HepG2 (cell line): ENCODE data around the gene ARMH3. TPM values are rescaled to one million over a fixed set of nuclear protein-coding genes. Genes with fewer than 3 reads are reported as not detected.

ENCODE experiments used
- ATAC-seq: fragments of 200-7000 bp; cut with Tn5 transposase; 3 replicates; pipeline ENCODE4 v1.9.1; 2020; ENCODE audit warnings: mild to moderate bottlenecking, moderate library complexity
- BruUV-seq: library from RNA; stranded (reverse); fragments of 400-500 nt; replicated peaks from 2 replicates; lab custom pipeline; 2021; lab: Mats Ljungman, UMichigan
- CTCF ChIA-PET: fragments of 300-600 bp; formaldehyde crosslinking; extraction: SDS; loops from one replicate; lab custom pipeline; 2021; ENCODE audit warnings: low total read pairs, inconsistent platforms, low intra/inter-chr PET ratio; lab: Yijun Ruan, JAX
- POLR2A ChIA-PET: fragments of 350-600 bp; sonication (Branson Sonifier 250); formaldehyde crosslinking; loops from one replicate; lab custom pipeline; 2020; ENCODE audit warnings: antibody characterized with exemption, inconsistent platforms; lab: Yijun Ruan, JAX
- DNase-seq: peaks from one replicate; pipeline ENCODE4 v3.0.0-alpha.2; 2015; ENCODE audit warnings: low spot score
- FAIRE-seq: peaks from 3 replicates; lab custom pipeline; 2011; peaks lifted over from hg19 to GRCh38; lab: Jason Lieb, UNC
- H2AFZ ChIP-seq: one replicate; pipeline ENCODE4 v1.6.1; 2011; ENCODE audit warnings: low read length, inconsistent platforms
- H3K27ac ChIP-seq: fragments of 300-600 bp; 3 replicates; pipeline ENCODE4 v1.8.0; 2011; ENCODE audit warnings: mixed run types, mild to moderate bottlenecking, mixed read lengths, low read length, inconsistent platforms; ENCODE audit not compliant: insufficient read depth; ENCODE audit errors: extremely low read length
- H3K27me3 ChIP-seq, 2 experiments: fragments of 200-600 bp in 1 of 2; 2 replicates in 1 of 2; 3 replicates in 1 of 2; pipeline versions ENCODE4 v1.6.0 to v1.8.0; 2011; ENCODE audit warnings: low read length in 2 of 2, mild to moderate bottlenecking in 2 of 2, moderate library complexity in 2 of 2, inconsistent platforms in 1 of 2; ENCODE audit not compliant: insufficient read depth in 2 of 2, control insufficient read depth in 1 of 2
- H3K36me3 ChIP-seq, 2 experiments: fragments of 200-600 bp in 1 of 2; replicated peaks in 1 of 2; 2 replicates in 1 of 2; 3 replicates in 1 of 2; pipeline versions ENCODE4 v1.5.1 to v1.8.0; 2011; ENCODE audit warnings: low read length in 2 of 2, inconsistent platforms in 1 of 2; ENCODE audit not compliant: insufficient read depth in 2 of 2, control insufficient read depth in 1 of 2
- H3K4me1 ChIP-seq: 2 replicates; pipeline ENCODE4 v1.5.1; 2012; ENCODE audit warnings: low read length, inconsistent platforms; ENCODE audit not compliant: insufficient read depth
- H3K4me2 ChIP-seq: 2 replicates; pipeline ENCODE4 v1.6.0; 2011; ENCODE audit warnings: low read depth, low read length, inconsistent platforms
- H3K4me3 ChIP-seq, 3 experiments: fragments of 200-600 bp in 1 of 3; sonication (generic), shearing (Covaris generic) in 1 of 3; replicated peaks in 1 of 3; 2 replicates each; pipeline ENCODE4 v1.5.1; 2011 to 2016; ENCODE audit warnings: low read length in 3 of 3, inconsistent platforms in 2 of 3, low read depth in 2 of 3, mild to moderate bottlenecking in 2 of 3, control low read depth in 1 of 3, mixed read lengths in 1 of 3; ENCODE audit not compliant: insufficient read depth in 1 of 3
- H3K79me2 ChIP-seq: one replicate; pipeline ENCODE4 v1.6.1; 2011; ENCODE audit warnings: low read length, inconsistent platforms; ENCODE audit not compliant: insufficient read depth
- H3K9ac ChIP-seq: 2 replicates; pipeline ENCODE4 v1.6.0; 2011; ENCODE audit warnings: mild to moderate bottlenecking, low read depth, low read length, inconsistent platforms; ENCODE audit not compliant: insufficient read depth
- H3K9me3 ChIP-seq: 2 replicates; pipeline ENCODE4 v1.5.1; 2012; ENCODE audit warnings: mild to moderate bottlenecking, low read length
- H4K20me1 ChIP-seq: 2 replicates; pipeline ENCODE4 v1.6.0; 2011; ENCODE audit warnings: inconsistent platforms, mild to moderate bottlenecking, low read length, moderate library complexity; ENCODE audit not compliant: insufficient read depth
- ATF3 ChIP-seq: sonication (generic); formaldehyde crosslinking; IDR thresholded peaks from 2 replicates; pipeline ENCODE4 v1.4.0; 2020; ENCODE audit warnings: missing genetic modification reagents
- ATF7 ChIP-seq, 2 experiments: fragments of 450-650 bp in 1 of 2; sonication (generic) in 1 of 2; formaldehyde crosslinking in 1 of 2; IDR thresholded peaks; 2 replicates each; pipeline versions ENCODE4 v1.4.0 to v1.6.1; 2016 to 2020; ENCODE audit warnings: antibody characterized with exemption in 1 of 2, mild to moderate bottlenecking in 1 of 2, missing genetic modification reagents in 1 of 2
- ERF ChIP-seq: IDR thresholded peaks from 2 replicates; pipeline ENCODE4 v1.6.1; 2018; ENCODE audit warnings: missing biosample characterization, missing genetic modification reagents
- FOXP4 ChIP-seq: sonication (generic); formaldehyde crosslinking; IDR thresholded peaks from 2 replicates; pipeline ENCODE4 v1.4.0; 2020; ENCODE audit warnings: missing genetic modification reagents
- GABPB1 ChIP-seq: IDR thresholded peaks from 2 replicates; pipeline ENCODE4 v1.6.1; 2016; ENCODE audit warnings: mild to moderate bottlenecking, missing genetic modification reagents, moderate library complexity, missing compliant biosample characterization
- HMG20B ChIP-seq: conservative IDR thresholded peaks from 2 replicates; pipeline ENCODE4 v1.6.1; 2016; ENCODE audit warnings: missing genetic modification reagents, missing compliant biosample characterization
- HNF1A ChIP-seq, 2 experiments: sonication (generic) in 1 of 2; formaldehyde crosslinking in 1 of 2; IDR thresholded peaks; 2 replicates each; pipeline versions ENCODE4 v1.4.0 to v1.6.1; 2016 to 2020; ENCODE audit warnings: borderline replicate concordance in 1 of 2, low read depth in 1 of 2, mild to moderate bottlenecking in 1 of 2, missing genetic modification reagents in 1 of 2
- KLF13 ChIP-seq: sonication (generic); formaldehyde crosslinking; IDR thresholded peaks from 2 replicates; pipeline ENCODE4 v1.4.0; 2020; ENCODE audit warnings: mild to moderate bottlenecking, missing genetic modification reagents
- NCOR1 ChIP-seq: fragments of 200-600 bp; sonication (generic); IDR thresholded peaks from 2 replicates; pipeline ENCODE4 v1.7.0; 2017; ENCODE audit warnings: antibody characterized with exemption, low read length, borderline replicate concordance
- NFATC3 ChIP-seq: sonication (generic); formaldehyde crosslinking; IDR thresholded peaks from 2 replicates; pipeline ENCODE4 v1.5.1; 2020; ENCODE audit warnings: mild to moderate bottlenecking, missing genetic modification reagents
- NFYC ChIP-seq: IDR thresholded peaks from 2 replicates; pipeline ENCODE4 v1.6.1; 2016; ENCODE audit warnings: missing genetic modification reagents, missing compliant biosample characterization
- ZNF17 ChIP-seq: sonication (generic); formaldehyde crosslinking; IDR thresholded peaks from 2 replicates; pipeline ENCODE4 v1.5.0; 2020; ENCODE audit warnings: mild to moderate bottlenecking, missing genetic modification reagents
- ZNF263 ChIP-seq: sonication (generic); formaldehyde crosslinking; IDR thresholded peaks from 2 replicates; pipeline ENCODE4 v1.4.0; 2020; ENCODE audit warnings: missing genetic modification reagents
- ZNF574 ChIP-seq: sonication (generic); formaldehyde crosslinking; IDR thresholded peaks from 2 replicates; pipeline ENCODE4 v1.4.0; 2020; ENCODE audit warnings: missing genetic modification reagents
- ZNF660 ChIP-seq: sonication (generic); formaldehyde crosslinking; IDR thresholded peaks from 2 replicates; pipeline ENCODE4 v1.5.1; 2020; ENCODE audit warnings: mild to moderate bottlenecking, low read depth, missing genetic modification reagents, borderline replicate concordance
- ZNF777 ChIP-seq: sonication (generic); formaldehyde crosslinking; IDR thresholded peaks from 2 replicates; pipeline ENCODE4 v1.4.0; 2020; ENCODE audit warnings: missing genetic modification reagents
- WGBS: methylation state at CpG from one replicate; pipeline ENCODE4 v1.1.6; 2017; ENCODE audit warnings: low lambda C conversion rate; 5-methylcytosine and 5-hydroxymethylcytosine counted together
- in situ Hi-C: cut with HindIII; loops from 2 replicates; pipeline ENCODE4 v1.10.0; 2017; ENCODE audit warnings: low pct_unique_long_range_greater_than_20kb; ENCODE audit not compliant: extremely low pct_ligation_motif_present
- intact Hi-C: fragments of 100-400 bp; cut with micrococcal nuclease; formaldehyde crosslinking; loops from one replicate; pipeline ENCODE4 v1.10.0; 2022; ENCODE audit not compliant: unreplicated experiment
- polyA plus RNA-seq, 8 experiments: library from polyadenylated mRNA; depleted of rRNA in 3 of 8; stranded (reverse) in 7 of 8; unstranded in 1 of 8; fragments of >200 nt; fragmentation: Illumina TruSeq in 4 of 8; extraction: Trizol in 4 of 8; gene quantifications; 2 replicates each; pipeline versions ENCODE4 v1.2.1 to v1.2.3, GENCODE V29; 2011 to 2016; ENCODE audit warnings: low read depth in 4 of 8, missing spikeins in 1 of 8, mixed read lengths in 1 of 8; ENCODE audit not compliant: insufficient read depth in 1 of 8
- total RNA-seq, 5 experiments: library from RNA; depleted of rRNA; stranded (reverse); fragments of >200 nt; fragmentation: Illumina TruSeq; extraction: Trizol; gene quantifications; 2 replicates each; pipeline ENCODE4 v1.2.3, GENCODE V29; 2016; ENCODE audit warnings: low read depth in 1 of 5

ARMH3 gene
- total and polyA plus RNA-seq, 2 of the 13 experiments (the other 11 are each of a cell fraction or from before 2014, with no cell fraction given), result 8.4 to 16.9 TPM

- DNase-seq (no peak), ATAC-seq (no peak), FAIRE-seq (no peak)
- no peaks in the 10 kb centered on the region for H3K9me3 ChIP-seq
- CTCF ChIA-PET, result no interaction called here
- H3K27me3 ChIP-seq, result no peaks in the 10 kb centered on the region
- intact Hi-C loops, result no loop called here
- in situ Hi-C loops, result no loop called here
- H3K4me1 ChIP-seq, result no peaks in the 10 kb centered on the region
- H3K4me3 ChIP-seq, result no peak overlapping the region
- H4K20me1 ChIP-seq, result no peaks in the 10 kb centered on the region
- no peaks in the 10 kb centered on the region for H3K79me2 ChIP-seq
- BruUV-seq, result no TSS peak
- no peak overlapping the region for H2AFZ ChIP-seq
- H3K9ac ChIP-seq, result no peak overlapping the region
- no peak overlapping the region for H3K4me2 ChIP-seq
- no peaks in the 10 kb centered on the region for H3K36me3 ChIP-seq
- 62% methylated on average over 3 of the region's 3 CpGs for WGBS
- POLR2A ChIA-PET, result no interaction called here
- no peak overlapping the region for H3K27ac ChIP-seq
- no peak for TF ChIP-seq ERF (CRISPR knock-in tag)
- no peak for TF ChIP-seq NFYC
- TF ChIP-seq FOXP4 (CRISPR knock-in tag), result no peak
- no peak for TF ChIP-seq ZNF263 (CRISPR knock-in tag)
- TF ChIP-seq NCOR1, result no peak
- no peak for TF ChIP-seq ZNF574 (CRISPR knock-in tag)
- TF ChIP-seq ZNF17, result no peak
- TF ChIP-seq ATF3 (CRISPR knock-in tag), result no peak
- no peak for TF ChIP-seq ZNF660
- TF ChIP-seq ATF7 (IDR thresholded peaks at IDR 0.05), result no peak
- no peak for TF ChIP-seq ATF7 (CRISPR knock-in tag; IDR thresholded peaks at IDR 0.05)
- no peak for TF ChIP-seq GABPB1 (CRISPR knock-in tag)
- no peak for TF ChIP-seq ZNF777
- no peak for TF ChIP-seq NFATC3
- no peak for TF ChIP-seq KLF13 (CRISPR knock-in tag)
- TF ChIP-seq HMG20B, result no peak
- no peak for TF ChIP-seq HNF1A (IDR thresholded peaks at IDR 0.05; ENCODE audit: low read depth)
- no peak for TF ChIP-seq HNF1A (CRISPR knock-in tag; IDR thresholded peaks at IDR 0.05; ENCODE audit: borderline replicate concordance)
Measured at GRCh38 chr10:102083541-102083940, 27.6 kb upstream of the ARMH3 start.
